Transverse colon (tissue), 4 donors: ENCODE measurements around the gene B4GALT2.

Source experiments
- CTCF ChIP-seq, 5 experiments: fragments of 200-600 bp in 3 of 5; fragments of 450-650 bp in 2 of 5; sonication (generic) in 3 of 5; IDR thresholded peaks; 1 replicate in 2 of 5; 2 replicates in 3 of 5; pipeline ENCODE4 v1.5.1; 2016 to 2017; ENCODE audit warnings: antibody characterized with exemption in 5 of 5, inconsistent platforms in 3 of 5, mild to moderate bottlenecking in 2 of 5, moderate library complexity in 1 of 5
- EP300 ChIP-seq: sonication (generic); formaldehyde crosslinking; IDR thresholded peaks from one replicate; pipeline ENCODE4 v1.6.1; 2017; ENCODE audit warnings: antibody characterized with exemption, low read depth
- POLR2A ChIP-seq: fragments of 450-650 bp; IDR thresholded peaks from one replicate; pipeline ENCODE4 v1.6.1; 2016; ENCODE audit warnings: antibody characterized with exemption, mild to moderate bottlenecking, moderate library complexity
- POLR2AphosphoS5 ChIP-seq, 3 donors: sonication (generic); formaldehyde crosslinking; IDR thresholded peaks; one replicate each; pipeline ENCODE4 v1.6.1; 2016; ENCODE audit warnings: antibody characterized with exemption in 3 of 3

GRCh38 chr1:44019466-44019948, 40.5 kb downstream of the B4GALT2 start:
- no peak for TF ChIP-seq CTCF (IDR thresholded peaks at IDR 0.05)
- TF ChIP-seq POLR2A, result no peak
- TF ChIP-seq POLR2AphosphoS5 (IDR thresholded peaks at IDR 0.05), result no peak
- no peak for TF ChIP-seq EP300
